Measurements from ENCODE around the gene IGFN1.

GRCh38 chr1:201212461-201213055 lies 21.9 kb downstream of the IGFN1 start:
- TF ChIP-seq POLR2AphosphoS5 (IDR thresholded peaks at IDR 0.05), result no peak
- TF ChIP-seq CTCF (IDR thresholded peaks at IDR 0.05 in 8 of 11, conservative IDR thresholded peaks at IDR 0.05 in 3 of 11), result no peak
- no peak for TF ChIP-seq POLR2A (IDR thresholded peaks at IDR 0.05)
